HG02798 (cell line): ENCODE measurements around the gene EPS8L3.
"Not testable (repeated sequence)": the region's sequence is repeated elsewhere in the genome, so short reads cannot be mapped to it uniquely, and the experiment has no call there.

ENCODE experiments used
- ATAC-seq: cut with Tn5 transposase; IDR thresholded peaks from one replicate; pipeline ENCODE4 v1.9.1; 2021; ENCODE audit warnings: mild to moderate bottlenecking; ENCODE audit not compliant: unreplicated experiment, poor library complexity

EPS8L3 gene

GRCh38 chr1:109766991-109767636 lies 3.4 kb upstream of the EPS8L3 start:
- ATAC-seq, result not testable (repeated sequence)

- ATAC-seq, result no peak
These were observed 2.3 kb upstream of the EPS8L3 start for GRCh38 chr1:109765896-109766615.

GRCh38 chr1:109765483-109765815 lies 1.7 kb upstream of the EPS8L3 start:
- ATAC-seq, result no peak

- ATAC-seq, result no peak
These were observed 1.1 kb upstream of the EPS8L3 start for GRCh38 chr1:109764561-109765482.

- no peak for ATAC-seq
These were observed 690 bp downstream of the EPS8L3 start for GRCh38 chr1:109762821-109763645.

- no peak for ATAC-seq
These were observed 1.6 kb downstream of the EPS8L3 start for GRCh38 chr1:109762039-109762585.

DNA sequence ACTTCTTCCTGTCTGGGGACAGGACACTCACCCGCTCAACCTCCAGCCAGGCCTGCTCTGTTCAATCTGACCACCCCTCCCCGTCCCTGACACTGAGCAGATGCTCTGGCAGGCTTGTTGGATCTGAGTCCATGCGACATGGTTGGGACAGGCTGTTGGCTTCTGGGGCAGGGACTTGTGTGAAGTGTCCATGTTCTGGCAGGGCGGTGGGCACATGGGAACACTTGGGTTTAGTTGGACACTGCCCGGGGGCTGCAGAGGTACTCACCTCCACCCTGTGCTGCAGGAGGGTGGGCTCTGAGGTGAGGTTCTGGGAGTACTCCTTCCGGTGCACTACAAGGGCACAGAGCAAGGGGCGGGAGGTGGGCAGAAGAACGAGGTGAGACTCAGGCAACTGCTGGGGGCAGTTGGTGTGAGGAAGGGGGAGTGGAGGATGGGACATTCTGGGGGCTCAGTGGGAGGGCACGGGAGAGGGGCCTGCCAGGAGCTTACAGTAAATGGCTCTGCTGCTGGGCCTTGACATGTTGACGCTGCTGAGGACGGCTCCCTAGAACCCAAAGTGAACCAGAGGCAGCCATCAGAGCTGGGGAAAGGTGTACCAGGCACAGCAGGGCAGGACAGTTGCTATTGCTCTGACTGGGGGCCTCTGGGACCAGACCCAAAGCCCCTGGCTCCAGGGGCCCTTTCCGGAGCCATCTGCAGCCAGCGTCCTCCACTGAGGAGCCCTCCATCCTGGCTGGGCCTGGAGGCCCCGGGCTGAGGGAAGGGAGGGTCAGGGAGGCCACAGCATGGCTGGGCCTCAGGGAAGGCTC lies 2.3 kb downstream of the EPS8L3 start:
- no peak for ATAC-seq

- ATAC-seq, result no peak
These were observed 3.0 kb downstream of the EPS8L3 start for GRCh38 chr1:109760581-109761226.

- no peak for ATAC-seq
These were observed 4.0 kb downstream of the EPS8L3 start for GRCh38 chr1:109759513-109760334.

DNA sequence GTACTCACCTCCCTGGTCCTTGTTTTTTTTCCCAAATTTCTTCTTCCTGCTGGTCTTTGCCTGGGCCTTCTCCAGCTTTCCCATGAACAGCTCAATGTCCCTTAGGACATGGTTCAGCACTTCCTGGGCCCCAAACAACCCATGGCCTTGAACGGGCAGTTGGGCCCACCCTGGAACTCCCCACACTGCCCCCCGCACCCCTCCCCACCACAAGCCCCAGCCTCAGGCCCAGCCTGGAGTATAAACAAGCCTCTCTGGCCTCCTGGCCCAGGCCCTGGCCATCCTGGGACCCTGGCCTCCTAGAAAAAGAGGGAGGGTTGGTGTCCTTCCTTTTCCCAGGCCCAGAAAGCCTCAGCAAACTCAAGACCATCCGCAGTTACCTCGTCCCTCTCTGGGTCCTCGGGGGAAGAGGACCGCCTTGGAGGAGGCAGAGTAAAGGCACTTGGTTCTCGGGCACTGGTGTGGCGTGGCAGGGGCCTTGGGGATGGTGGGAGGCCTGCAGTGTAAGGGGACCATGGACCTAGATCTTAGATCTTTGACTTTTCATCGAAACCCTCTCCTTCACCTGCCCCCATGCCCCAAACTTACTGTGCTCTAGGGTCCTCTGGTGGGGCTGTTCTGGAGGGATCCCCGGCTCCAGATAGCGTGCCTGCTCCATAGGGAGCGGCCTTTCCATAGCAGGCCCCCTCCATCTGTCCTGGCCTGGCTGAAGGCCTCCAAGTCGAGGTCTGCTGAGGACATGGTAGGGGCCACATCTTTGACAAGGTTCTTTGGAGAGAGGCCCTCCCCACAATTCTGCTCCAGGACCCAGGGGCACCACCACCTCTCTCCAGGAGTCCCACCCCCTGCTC lies 5.6 kb downstream of the EPS8L3 start:
- no peak for ATAC-seq

GRCh38 chr1:109756848-109757521 lies 6.7 kb downstream of the EPS8L3 start:
- ATAC-seq, result no peak

GRCh38 chr1:109756325-109756724 lies 7.4 kb downstream of the EPS8L3 start:
- ATAC-seq, result not testable (repeated sequence)

GRCh38 chr1:109754738-109755137 lies 9.0 kb downstream of the EPS8L3 start:
- ATAC-seq, result no peak

DNA sequence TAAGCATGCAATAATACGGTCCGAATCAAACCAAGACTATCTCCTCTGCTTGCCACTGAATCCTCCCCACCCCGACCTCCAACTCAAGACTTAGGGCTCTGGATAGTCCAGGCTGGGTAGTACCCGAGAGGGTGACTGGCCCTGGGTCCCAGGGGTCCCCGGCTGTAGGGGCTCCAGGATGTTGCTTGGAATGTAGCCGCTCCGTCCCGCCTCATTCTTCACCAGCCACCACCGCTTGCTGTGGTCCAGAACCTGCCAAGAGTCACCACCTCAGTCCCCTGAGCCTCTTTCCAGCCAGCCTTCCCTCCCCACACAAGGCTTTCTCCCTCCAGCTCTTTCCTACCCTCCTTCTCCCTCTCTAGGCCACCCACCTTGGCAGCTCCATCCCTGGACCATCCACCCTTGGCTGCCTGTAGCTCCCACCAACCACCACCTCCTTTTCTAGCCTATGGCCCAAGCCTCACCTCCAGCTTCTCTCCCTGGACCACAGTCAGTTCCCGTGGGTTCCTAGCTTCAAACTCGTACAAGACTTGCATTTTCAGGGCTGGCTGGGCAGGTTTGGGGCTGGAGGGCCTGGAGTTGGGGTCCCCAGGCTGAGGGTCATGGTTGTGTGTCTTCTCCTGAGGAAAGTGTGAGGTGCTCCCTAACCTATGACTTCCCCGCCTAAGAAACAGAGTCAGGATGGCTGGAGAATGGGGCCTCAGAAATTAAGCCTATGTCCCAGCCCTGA lies 12.0 kb downstream of the EPS8L3 start:
- ATAC-seq, result no peak

DNA sequence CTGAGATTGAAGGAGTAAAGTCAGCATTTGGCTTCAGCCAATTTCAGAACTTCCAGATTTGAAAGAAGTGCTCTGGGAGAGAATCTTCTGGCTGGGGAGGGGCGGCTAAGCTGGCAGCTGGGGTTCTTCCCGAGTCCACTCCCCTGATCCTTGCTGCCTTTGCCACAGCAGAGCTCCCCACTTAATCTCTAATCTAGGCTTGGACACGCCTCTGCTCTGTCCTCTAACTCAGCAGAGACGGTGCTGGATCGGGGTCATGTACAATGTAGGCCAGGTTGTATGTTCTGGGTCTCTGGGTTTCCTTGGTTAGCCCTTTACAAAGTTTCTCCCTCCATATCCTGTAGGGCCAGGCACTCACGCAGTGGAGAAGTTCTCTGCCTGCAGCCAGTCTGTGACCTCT lies 12.8 kb downstream of the EPS8L3 start:
- ATAC-seq, result no peak
